Lung (tissue), 12 donors: ENCODE measurements around the gene FAM124B. TPM values are rescaled to one million over a fixed set of nuclear protein-coding genes. Genes with fewer than 3 reads are reported as not detected.

Source experiments
- ATAC-seq: fragments of 200-7000 bp; cut with Tn5 transposase; one replicate; pipeline ENCODE4 v1.9.1; 2020; ENCODE audit warnings: moderate number of reproducible peaks; ENCODE audit not compliant: insufficient read depth, low FRiP score
- DNase-seq, 3 donors: peaks; one replicate each; pipeline ENCODE4 v3.0.0-alpha.2; 2013 to 2017
- H3K27ac ChIP-seq, 2 donors: one replicate each; pipeline ENCODE4 v1.5.1; 2013; ENCODE audit warnings: mild to moderate bottlenecking in 2 of 2, moderate library complexity in 2 of 2, control low read depth in 1 of 2, inconsistent platforms in 1 of 2, low read depth in 1 of 2, low read length in 1 of 2
- H3K27me3 ChIP-seq, 3 donors: one replicate each; pipeline ENCODE4 v1.5.1; 2013; ENCODE audit warnings: low read length in 2 of 3; ENCODE audit not compliant: control insufficient read depth in 3 of 3, insufficient read depth in 3 of 3
- H3K36me3 ChIP-seq, 4 donors: one replicate each; pipeline ENCODE4 v1.5.1; 2013; ENCODE audit warnings: low read length in 4 of 4, mild to moderate bottlenecking in 1 of 4, moderate library complexity in 1 of 4; ENCODE audit not compliant: control insufficient read depth in 4 of 4, insufficient read depth in 4 of 4
- H3K4me1 ChIP-seq, 5 donors: one replicate each; pipeline ENCODE4 v1.5.1; 2013; ENCODE audit warnings: low read length in 5 of 5, mild to moderate bottlenecking in 2 of 5, moderate library complexity in 1 of 5; ENCODE audit not compliant: control insufficient read depth in 5 of 5, insufficient read depth in 5 of 5
- H3K4me3 ChIP-seq: one replicate; pipeline ENCODE4 v1.5.1; 2013; ENCODE audit warnings: mild to moderate bottlenecking, control low read depth, moderate library complexity
- H3K9ac ChIP-seq, 2 donors: one replicate each; pipeline ENCODE4 v1.5.1; 2013; ENCODE audit warnings: low read length in 2 of 2, control low read depth in 1 of 2; ENCODE audit not compliant: insufficient read depth in 1 of 2
- H3K9me3 ChIP-seq, 4 donors: one replicate each; pipeline ENCODE4 v1.5.1; 2013; ENCODE audit warnings: low read length in 3 of 4, mild to moderate bottlenecking in 1 of 4, moderate library complexity in 1 of 4; ENCODE audit not compliant: control insufficient read depth in 4 of 4, insufficient read depth in 3 of 4
- WGBS, 2 donors: extraction: QIAGEN DNeasy Blood & Tissue Kit; methylation state at CpG; one replicate each; pipeline ENCODE4 v1.1.7; 2013; 5-methylcytosine and 5-hydroxymethylcytosine counted together
- polyA plus RNA-seq, 2 donors: library from polyadenylated mRNA; stranded (reverse); fragments of 200-250 nt; gene quantifications; one replicate each; pipeline ENCODE4 v1.2.1, GENCODE V29; 2013
- total RNA-seq, 2 donors: library from RNA; depleted of rRNA in 1 of 2; stranded (reverse); fragments of >200 nt in 1 of 2; gene quantifications; one replicate each; pipeline ENCODE4 v1.2.1, GENCODE V29; 2014 to 2021
- TF ChIP-seq, protein P1 (sequence below): IDR thresholded peaks from 2 replicates; pipeline ENCODE4 v1.5.1; 2012; ENCODE audit warnings: mild to moderate bottlenecking; ENCODE audit errors: control extremely low read depth, extremely low read depth
- donor health status: control.
- donor health status: control.
- donor health status: Bipolar disorder and iron deficiency.
- donor health status: healthy.
- donor health status: DM: yes; HTN: yes; CAD: no.

The FAM124B gene
- total and polyA plus RNA-seq, 4 donors: 0.71 to 21.4 (median 1.7) TPM

DNA sequence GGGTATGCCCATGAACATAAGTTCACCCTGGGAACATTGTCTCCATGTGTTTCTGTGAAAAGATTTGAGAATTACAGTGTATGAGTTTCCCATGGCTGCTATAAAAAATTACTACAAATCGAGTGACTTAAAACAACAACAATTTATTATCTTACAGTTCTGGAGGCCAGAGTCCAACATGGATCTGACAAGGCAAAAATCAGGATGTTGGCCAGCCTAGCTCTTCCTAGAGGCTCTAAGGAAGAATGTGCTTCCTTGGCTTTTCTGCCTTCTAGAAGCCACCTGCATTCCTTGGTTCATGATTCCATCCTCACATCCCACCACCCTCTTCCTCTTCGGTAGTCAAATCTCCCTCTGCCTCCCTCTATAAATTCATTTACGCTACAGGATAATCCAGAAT is 38.6 kb downstream of the FAM124B start:
- peaks cover 0 to 14% (median 0%) of the 10 kb centered on the region in 5 donors for H3K4me1 ChIP-seq
- H3K27me3 ChIP-seq: no peaks in the 10 kb centered on the region
- H3K36me3 ChIP-seq: no peaks in the 10 kb centered on the region
- TF ChIP-seq, protein P1, sequence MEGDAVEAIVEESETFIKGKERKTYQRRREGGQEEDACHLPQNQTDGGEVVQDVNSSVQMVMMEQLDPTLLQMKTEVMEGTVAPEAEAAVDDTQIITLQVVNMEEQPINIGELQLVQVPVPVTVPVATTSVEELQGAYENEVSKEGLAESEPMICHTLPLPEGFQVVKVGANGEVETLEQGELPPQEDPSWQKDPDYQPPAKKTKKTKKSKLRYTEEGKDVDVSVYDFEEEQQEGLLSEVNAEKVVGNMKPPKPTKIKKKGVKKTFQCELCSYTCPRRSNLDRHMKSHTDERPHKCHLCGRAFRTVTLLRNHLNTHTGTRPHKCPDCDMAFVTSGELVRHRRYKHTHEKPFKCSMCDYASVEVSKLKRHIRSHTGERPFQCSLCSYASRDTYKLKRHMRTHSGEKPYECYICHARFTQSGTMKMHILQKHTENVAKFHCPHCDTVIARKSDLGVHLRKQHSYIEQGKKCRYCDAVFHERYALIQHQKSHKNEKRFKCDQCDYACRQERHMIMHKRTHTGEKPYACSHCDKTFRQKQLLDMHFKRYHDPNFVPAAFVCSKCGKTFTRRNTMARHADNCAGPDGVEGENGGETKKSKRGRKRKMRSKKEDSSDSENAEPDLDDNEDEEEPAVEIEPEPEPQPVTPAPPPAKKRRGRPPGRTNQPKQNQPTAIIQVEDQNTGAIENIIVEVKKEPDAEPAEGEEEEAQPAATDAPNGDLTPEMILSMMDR: no peak
- 89 to 92% methylated on average over 3 of the region's 3 CpGs for WGBS, 2 donors
- DNase-seq (no peak), ATAC-seq (no peak)
- H3K27ac ChIP-seq: no peak overlapping the region
- H3K9me3 ChIP-seq: peaks cover 0 to 2% (median 0%) of the 10 kb centered on the region in 4 donors
- H3K9ac ChIP-seq: no peak overlapping the region
- no peak overlapping the region for H3K4me3 ChIP-seq

DNA sequence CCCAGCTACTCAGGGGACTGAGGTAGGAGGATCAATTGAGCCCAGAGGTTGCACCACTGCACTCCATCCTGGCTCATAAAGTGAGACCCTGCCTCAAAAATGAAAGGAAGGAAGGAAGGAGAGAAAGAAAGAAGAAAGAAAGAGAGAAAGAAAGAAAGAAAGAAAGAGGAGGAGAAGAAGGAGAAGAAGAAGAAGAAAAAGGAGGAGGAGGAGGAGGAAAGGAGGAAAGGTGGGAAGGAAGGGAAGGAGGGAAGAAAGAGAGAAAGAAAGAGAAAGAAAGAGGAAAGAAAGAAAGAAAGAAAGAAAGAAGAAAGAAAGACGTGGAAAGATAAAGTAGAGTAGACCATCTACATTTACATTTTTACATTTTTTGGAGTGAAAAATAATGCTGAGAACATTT is 39.8 kb downstream of the FAM124B start:
- ATAC-seq: no peak

DNA sequence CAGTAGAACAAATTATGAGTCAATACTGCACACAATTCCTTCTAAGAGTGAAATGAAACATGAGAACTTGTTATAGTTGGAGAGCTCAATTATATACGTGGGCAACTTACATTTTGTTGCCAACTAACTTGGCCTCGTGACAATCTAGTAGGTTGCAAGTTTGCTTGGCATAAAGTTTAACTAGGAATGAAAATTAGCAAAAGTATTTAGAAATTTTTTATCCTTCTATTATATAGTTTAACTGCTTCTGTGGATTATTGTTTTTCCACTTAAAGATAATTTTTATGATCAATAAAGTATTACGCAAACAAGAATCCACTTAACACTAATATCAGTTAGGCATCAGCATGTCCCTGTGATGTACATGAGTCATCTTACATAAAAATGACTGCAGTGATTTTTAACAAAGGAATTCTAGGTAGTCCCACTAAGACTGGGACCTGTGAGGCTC is 41.1 kb downstream of the FAM124B start:
- 77 to 88% methylated on average over 3 of the region's 3 CpGs for WGBS, 2 donors
- Histone ChIP-seq H3K4me3 (no peak overlapping the region), H3K27ac (no peak overlapping the region), H3K4me1 (peaks cover 0 to 2% (median 0%) of the 10 kb centered on the region in 5 donors), H3K9me3 (peaks cover 0 to 2% (median 0%) of the 10 kb centered on the region in 4 donors), H3K9ac (no peak overlapping the region), H3K36me3 (no peaks in the 10 kb centered on the region), H3K27me3 (no peaks in the 10 kb centered on the region)
- ATAC-seq (no peak), DNase-seq (peak in 1 of 3 donors; percentile 43)
- TF ChIP-seq, protein P1: no peak

More for the DNA sequence above, 39.8 kb downstream of the FAM124B start:
- Histone ChIP-seq H3K27ac (no peak overlapping the region), H3K27me3 (no peaks in the 10 kb centered on the region), H3K4me1 (peaks cover 0 to 14% (median 0%) of the 10 kb centered on the region in 5 donors), H3K4me3 (no peak overlapping the region), H3K9ac (no peak overlapping the region), H3K9me3 (peaks cover 0 to 2% (median 0%) of the 10 kb centered on the region in 4 donors), H3K36me3 (no peaks in the 10 kb centered on the region)
- TF ChIP-seq, protein P1: no peak
- DNase-seq: no peak
- 84 to 87% methylated on average over 1 of the region's 1 CpG for WGBS, 2 donors

DNA sequence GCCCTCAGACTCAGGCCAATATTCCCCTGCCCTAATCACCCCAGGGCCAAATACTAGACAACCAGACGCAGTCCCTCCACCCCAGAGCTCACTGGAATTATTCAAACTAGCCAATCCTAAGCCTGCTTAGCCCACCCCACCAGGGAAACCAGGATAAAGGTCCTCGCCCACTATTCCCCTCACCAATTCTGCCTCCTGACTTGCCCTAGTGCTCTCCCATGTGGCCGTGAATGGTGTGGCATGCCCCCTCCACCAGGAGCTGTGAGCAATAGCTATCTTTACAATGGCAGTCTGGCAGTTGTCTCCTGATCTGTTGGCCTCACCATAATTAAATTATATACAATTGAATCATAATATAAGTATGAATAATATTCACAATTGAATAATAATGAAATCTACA is 42.3 kb downstream of the FAM124B start:
- H3K4me3 ChIP-seq: no peak overlapping the region
- DNase-seq (no peak), ATAC-seq (no peak)
- no peak overlapping the region for H3K9ac ChIP-seq
- no peaks in the 10 kb centered on the region for H3K36me3 ChIP-seq
- H3K4me1 ChIP-seq: peaks cover 0 to 8% (median 0%) of the 10 kb centered on the region in 5 donors
- H3K27ac ChIP-seq: no peak overlapping the region
- peaks cover 0 to 2% (median 0%) of the 10 kb centered on the region in 4 donors for H3K9me3 ChIP-seq
- 73 to 80% methylated on average over 3 of the region's 3 CpGs for WGBS, 2 donors
- H3K27me3 ChIP-seq: no peaks in the 10 kb centered on the region
- TF ChIP-seq, protein P1: no peak
